GM18867 (cell line): ENCODE data around the gene HS6ST3.
"Not testable (repeated sequence)": the region's sequence is repeated elsewhere in the genome, so short reads cannot be mapped to it uniquely, and the experiment has no call there.

Experiments
- ATAC-seq: cut with Tn5 transposase; IDR thresholded peaks from one replicate; pipeline ENCODE4 v1.9.1; 2021; ENCODE audit warnings: mild to moderate bottlenecking, moderate library complexity; ENCODE audit not compliant: unreplicated experiment

The HS6ST3 gene

GRCh38 chr13:96091164-96092117, 1.5 kb downstream of the HS6ST3 start:
- ATAC-seq = no peak

GRCh38 chr13:96093296-96094006, 3.5 kb downstream of the HS6ST3 start:
- no peak for ATAC-seq

- no peak for ATAC-seq
These were observed 10.7 kb downstream of the HS6ST3 start for GRCh38 chr13:96100457-96101220.

GRCh38 chr13:96104516-96104915, 14.6 kb downstream of the HS6ST3 start:
- no peak for ATAC-seq

- not testable (repeated sequence) for ATAC-seq
These were observed 18.2 kb downstream of the HS6ST3 start for GRCh38 chr13:96108072-96108471.

GRCh38 chr13:96109125-96109524, 19.2 kb downstream of the HS6ST3 start:
- ATAC-seq = no peak

- ATAC-seq = no peak
These were observed 23.0 kb downstream of the HS6ST3 start for GRCh38 chr13:96112936-96113335.

GRCh38 chr13:96115368-96115767, 25.5 kb downstream of the HS6ST3 start:
- not testable (repeated sequence) for ATAC-seq

- no peak for ATAC-seq
These were observed 30.0 kb downstream of the HS6ST3 start for GRCh38 chr13:96119921-96120320.

GRCh38 chr13:96130818-96131340, 41.0 kb downstream of the HS6ST3 start:
- ATAC-seq = no peak

- ATAC-seq = no peak
These were observed 51.1 kb downstream of the HS6ST3 start for GRCh38 chr13:96141032-96141431.

GRCh38 chr13:96159725-96160124, 69.8 kb downstream of the HS6ST3 start:
- no peak for ATAC-seq

GRCh38 chr13:96161141-96161540, 71.2 kb downstream of the HS6ST3 start:
- no peak for ATAC-seq

GRCh38 chr13:96165840-96166239, 75.9 kb downstream of the HS6ST3 start:
- no peak for ATAC-seq

- ATAC-seq = no peak
These were observed 82.2 kb downstream of the HS6ST3 start for GRCh38 chr13:96172066-96172465.

- ATAC-seq = no peak
These were observed 88.9 kb downstream of the HS6ST3 start for GRCh38 chr13:96178759-96179158.

- no peak for ATAC-seq
These were observed 89.4 kb downstream of the HS6ST3 start for GRCh38 chr13:96179309-96179708.

- ATAC-seq = no peak
These were observed 92.0 kb downstream of the HS6ST3 start for GRCh38 chr13:96181911-96182310.

- ATAC-seq = no peak
These were observed 95.9 kb downstream of the HS6ST3 start for GRCh38 chr13:96185818-96186217.

GRCh38 chr13:96191367-96191766, 101.5 kb downstream of the HS6ST3 start:
- ATAC-seq = no peak

GRCh38 chr13:96193728-96194310, 103.9 kb downstream of the HS6ST3 start:
- ATAC-seq = no peak
